ENCODE measurements around the gene HRH4. TPM values are rescaled to one million over a fixed set of nuclear protein-coding genes. Genes with fewer than 3 reads are reported as not detected.

HRH4 gene
- total and polyA plus RNA-seq, 2 donors (not counting 1 experiment from before 2014, with no cell fraction given) = 0.03 to 0.07 TPM

- Histone ChIP-seq H4K20me1 (ENCODE audit: control insufficient read depth, insufficient read depth, low read length, poor library complexity, severe bottlenecking) (no peaks in the 10 kb centered on the region), H3K4me2 (replicated peaks; ENCODE audit: low read depth, low read length, poor library complexity, severe bottlenecking) (no peak overlapping the region), H3K9me3 (ENCODE audit: control extremely low read depth in 1 of 3, control insufficient read depth in 2 of 3, insufficient read depth in 1 of 3, low read length in 2 of 3) (no peaks in the 10 kb centered on the region), H3K9ac (ENCODE audit: low read length) (no peak overlapping the region), H3K27ac (ENCODE audit: low read length in 2 of 2) (no peak overlapping the region), H3K36me3 (replicated peaks in 1 of 2; ENCODE audit: control extremely low read depth in 1 of 2, control insufficient read depth in 1 of 2, extremely low read depth in 1 of 2, insufficient read depth in 2 of 2, low read length in 1 of 2) (no peaks in the 10 kb centered on the region), H3K4me1 (ENCODE audit: control insufficient read depth in 2 of 2, insufficient read depth in 2 of 2, low read length in 2 of 2) (no peaks in the 10 kb centered on the region), H3K79me2 (ENCODE audit: control insufficient read depth, insufficient read depth, low read length) (no peaks in the 10 kb centered on the region), H3K4me3 (ENCODE audit: control extremely low read depth in 1 of 5, extremely low read depth in 1 of 5, insufficient read depth in 1 of 5, low read depth in 2 of 5, low read length in 4 of 5) (no peak overlapping the region), H3K27me3 (replicated peaks in 1 of 4; ENCODE audit: control extremely low read depth in 1 of 4, control insufficient read depth in 3 of 4, insufficient read depth in 4 of 4, low read length in 3 of 4) (no peaks in the 10 kb centered on the region), H2AFZ (ENCODE audit: insufficient read depth, low read depth, low read length, poor library complexity, severe bottlenecking) (no peak overlapping the region)
- Mint-ChIP-seq H3K27me3 (peaks cover 3% of the 10 kb centered on the region), H3K9me3 (ENCODE audit: insufficient read depth) (no peaks in the 10 kb centered on the region), H3K4me1 (no peaks in the 10 kb centered on the region), H3K4me3 (no peak overlapping the region), H3K27ac (no peak overlapping the region)
- ChIA-PET POLR2A (no interaction called here), CTCF (no interaction called here)
- WGBS (ENCODE audit: insufficient coverage) = 100% methylated on average over 2 of the region's 6 CpGs
- DNase-seq (no peak), ATAC-seq (ENCODE audit: low read depth) (no peak)
- TF ChIP-seq EZH2 (IDR thresholded peaks at IDR 0.05; ENCODE audit: borderline replicate concordance, insufficient read depth, low read depth, low read length, poor library complexity, severe bottlenecking) (no peak), CTCF (IDR thresholded peaks at IDR 0.05) (no peak)
- intact Hi-C loops (cut with micrococcal nuclease) = no loop called here
These were observed 45.7 kb downstream of the HRH4 start for GRCh38 chr18:24506175-24506574.

GRCh38 chr18:24509435-24509834 lies 49.0 kb downstream of the HRH4 start:
- ATAC-seq (ENCODE audit: low read depth) = no peak
- no peak for DNase-seq
- Histone ChIP-seq H3K9ac (ENCODE audit: low read length) (no peak overlapping the region), H3K79me2 (ENCODE audit: control insufficient read depth, insufficient read depth, low read length) (no peaks in the 10 kb centered on the region), H3K27ac (ENCODE audit: low read length in 2 of 2) (no peak overlapping the region), H3K36me3 (replicated peaks in 1 of 2; ENCODE audit: control extremely low read depth in 1 of 2, control insufficient read depth in 1 of 2, extremely low read depth in 1 of 2, insufficient read depth in 2 of 2, low read length in 1 of 2) (no peaks in the 10 kb centered on the region), H3K4me3 (ENCODE audit: control extremely low read depth in 1 of 5, extremely low read depth in 1 of 5, insufficient read depth in 1 of 5, low read depth in 2 of 5, low read length in 4 of 5) (no peak overlapping the region), H4K20me1 (ENCODE audit: control insufficient read depth, insufficient read depth, low read length, poor library complexity, severe bottlenecking) (no peaks in the 10 kb centered on the region), H3K27me3 (replicated peaks in 1 of 4; ENCODE audit: control extremely low read depth in 1 of 4, control insufficient read depth in 3 of 4, insufficient read depth in 4 of 4, low read length in 3 of 4) (no peaks in the 10 kb centered on the region), H3K9me3 (ENCODE audit: control extremely low read depth in 1 of 3, control insufficient read depth in 2 of 3, insufficient read depth in 1 of 3, low read length in 2 of 3) (no peaks in the 10 kb centered on the region), H3K4me1 (ENCODE audit: control insufficient read depth in 2 of 2, insufficient read depth in 2 of 2, low read length in 2 of 2) (no peaks in the 10 kb centered on the region), H3K4me2 (replicated peaks; ENCODE audit: low read depth, low read length, poor library complexity, severe bottlenecking) (no peak overlapping the region), H2AFZ (ENCODE audit: insufficient read depth, low read depth, low read length, poor library complexity, severe bottlenecking) (no peak overlapping the region)
- H3K4me1 Mint-ChIP-seq = no peaks in the 10 kb centered on the region
- peaks cover under 1% of the 10 kb centered on the region for H3K27me3 Mint-ChIP-seq
- no peak for TF ChIP-seq EZH2 (IDR thresholded peaks at IDR 0.05; ENCODE audit: borderline replicate concordance, insufficient read depth, low read depth, low read length, poor library complexity, severe bottlenecking)
- TF ChIP-seq CTCF (IDR thresholded peaks at IDR 0.05) = no peak
- CTCF ChIA-PET = no interaction called here
- H3K9me3 Mint-ChIP-seq (ENCODE audit: insufficient read depth) = no peaks in the 10 kb centered on the region
- intact Hi-C loops (cut with micrococcal nuclease) = no loop called here
- H3K4me3 Mint-ChIP-seq = no peak overlapping the region
- POLR2A ChIA-PET = no interaction called here
- H3K27ac Mint-ChIP-seq = no peak overlapping the region
- 100% methylated on average over 1 of the region's 1 CpG for WGBS (ENCODE audit: insufficient coverage)
